GM12801 (cell line): ENCODE measurements around the gene POLD2.

Experiments used
- TF ChIP-seq, protein P1 (sequence below): IDR thresholded peaks from one replicate; pipeline ENCODE4 v1.5.1; 2011; ENCODE audit warnings: control low read depth; ENCODE audit not compliant: insufficient read length; ENCODE audit errors: extremely low read depth

Gene POLD2

DNA sequence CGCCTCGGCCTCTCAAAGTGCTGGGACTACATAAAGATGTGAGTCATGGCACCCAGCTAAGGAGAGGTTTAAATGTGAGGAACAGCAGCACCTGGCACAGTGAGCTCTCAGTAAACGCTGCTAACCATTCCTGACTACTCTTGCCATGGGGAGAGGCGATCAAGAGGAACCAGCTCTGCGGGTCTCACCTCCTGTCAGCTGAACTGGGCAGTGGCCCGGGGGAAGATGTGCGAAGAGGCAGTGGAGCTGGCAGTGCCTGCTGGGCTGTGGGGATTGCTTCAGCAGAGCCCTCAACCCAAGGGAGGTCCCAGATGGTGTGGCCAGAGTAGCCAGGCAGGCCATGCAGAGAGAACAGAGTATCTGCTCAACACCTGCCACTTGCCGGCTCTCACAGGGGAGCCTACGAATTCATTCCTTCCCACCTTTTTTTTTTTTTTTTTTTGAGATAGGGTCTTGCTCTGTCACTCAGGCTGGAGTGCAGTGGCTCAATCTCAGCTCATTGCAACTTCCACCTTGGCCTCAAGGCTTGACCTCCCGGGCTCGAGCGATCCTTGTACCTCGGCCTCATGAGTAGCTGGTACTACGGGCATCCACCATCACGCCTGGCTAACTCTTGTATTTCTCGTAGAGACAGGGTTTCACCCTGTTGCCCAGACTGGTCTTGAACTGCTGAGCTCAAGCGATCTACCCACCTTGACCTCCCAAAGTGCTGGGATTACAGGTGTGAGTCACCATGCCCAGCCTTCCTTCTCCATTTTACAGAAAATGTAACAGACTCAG is 47.9 kb downstream of the POLD2 start:
- TF ChIP-seq, protein P1, sequence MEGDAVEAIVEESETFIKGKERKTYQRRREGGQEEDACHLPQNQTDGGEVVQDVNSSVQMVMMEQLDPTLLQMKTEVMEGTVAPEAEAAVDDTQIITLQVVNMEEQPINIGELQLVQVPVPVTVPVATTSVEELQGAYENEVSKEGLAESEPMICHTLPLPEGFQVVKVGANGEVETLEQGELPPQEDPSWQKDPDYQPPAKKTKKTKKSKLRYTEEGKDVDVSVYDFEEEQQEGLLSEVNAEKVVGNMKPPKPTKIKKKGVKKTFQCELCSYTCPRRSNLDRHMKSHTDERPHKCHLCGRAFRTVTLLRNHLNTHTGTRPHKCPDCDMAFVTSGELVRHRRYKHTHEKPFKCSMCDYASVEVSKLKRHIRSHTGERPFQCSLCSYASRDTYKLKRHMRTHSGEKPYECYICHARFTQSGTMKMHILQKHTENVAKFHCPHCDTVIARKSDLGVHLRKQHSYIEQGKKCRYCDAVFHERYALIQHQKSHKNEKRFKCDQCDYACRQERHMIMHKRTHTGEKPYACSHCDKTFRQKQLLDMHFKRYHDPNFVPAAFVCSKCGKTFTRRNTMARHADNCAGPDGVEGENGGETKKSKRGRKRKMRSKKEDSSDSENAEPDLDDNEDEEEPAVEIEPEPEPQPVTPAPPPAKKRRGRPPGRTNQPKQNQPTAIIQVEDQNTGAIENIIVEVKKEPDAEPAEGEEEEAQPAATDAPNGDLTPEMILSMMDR, result no peak

DNA sequence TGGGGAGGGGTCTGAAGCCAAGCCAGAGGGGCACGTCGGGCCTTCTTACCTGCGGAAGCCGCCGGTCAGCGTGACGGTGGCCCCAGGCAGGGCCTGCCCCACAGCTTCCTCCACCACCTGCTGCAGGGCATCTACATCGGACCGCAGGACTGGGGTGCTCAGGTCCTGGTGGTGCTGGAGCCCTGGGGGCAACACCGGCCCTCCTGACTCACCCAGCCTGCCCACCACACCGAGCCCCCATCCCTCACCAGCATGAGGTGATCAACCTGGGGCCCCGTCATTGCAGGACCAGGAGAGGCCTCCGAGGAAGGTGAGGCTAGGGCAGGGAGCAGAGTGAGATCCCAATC is 49.0 kb downstream of the POLD2 start:
- TF ChIP-seq, protein P1, result no peak

DNA sequence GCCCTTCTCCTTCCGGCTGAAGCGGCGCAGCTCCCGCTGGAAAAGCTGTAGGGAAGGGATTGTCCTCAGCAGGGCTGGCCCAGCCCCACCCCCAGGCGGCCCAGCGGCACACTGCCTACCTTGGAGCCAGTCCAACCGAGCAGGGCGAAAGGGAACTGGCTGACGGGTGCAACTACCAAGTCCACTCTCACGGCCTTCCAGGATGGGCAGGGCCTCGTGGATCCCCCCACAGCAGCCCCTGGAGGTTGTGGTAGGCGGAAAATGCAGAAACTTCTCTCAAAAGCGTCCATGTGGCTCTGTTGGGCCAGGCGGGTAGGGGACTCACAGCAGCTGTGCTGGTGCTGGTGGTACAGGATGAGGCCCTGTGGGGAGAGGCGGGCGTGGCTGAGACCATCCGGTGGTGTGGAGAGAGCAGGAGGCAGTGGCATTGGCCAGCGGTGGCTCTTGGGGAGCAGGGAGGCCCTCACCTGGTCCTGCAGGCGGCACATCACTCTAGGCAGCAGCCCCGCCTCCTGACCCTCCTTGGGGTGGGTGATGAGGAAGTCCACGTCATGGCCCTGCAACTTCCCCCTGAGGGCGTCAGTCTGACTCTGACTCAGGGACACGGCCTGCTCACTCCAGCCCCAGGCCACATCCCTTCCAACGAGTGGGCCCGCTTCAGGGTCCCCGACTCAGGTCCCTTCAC is 49.5 kb downstream of the POLD2 start:
- TF ChIP-seq, protein P1, result no peak

DNA sequence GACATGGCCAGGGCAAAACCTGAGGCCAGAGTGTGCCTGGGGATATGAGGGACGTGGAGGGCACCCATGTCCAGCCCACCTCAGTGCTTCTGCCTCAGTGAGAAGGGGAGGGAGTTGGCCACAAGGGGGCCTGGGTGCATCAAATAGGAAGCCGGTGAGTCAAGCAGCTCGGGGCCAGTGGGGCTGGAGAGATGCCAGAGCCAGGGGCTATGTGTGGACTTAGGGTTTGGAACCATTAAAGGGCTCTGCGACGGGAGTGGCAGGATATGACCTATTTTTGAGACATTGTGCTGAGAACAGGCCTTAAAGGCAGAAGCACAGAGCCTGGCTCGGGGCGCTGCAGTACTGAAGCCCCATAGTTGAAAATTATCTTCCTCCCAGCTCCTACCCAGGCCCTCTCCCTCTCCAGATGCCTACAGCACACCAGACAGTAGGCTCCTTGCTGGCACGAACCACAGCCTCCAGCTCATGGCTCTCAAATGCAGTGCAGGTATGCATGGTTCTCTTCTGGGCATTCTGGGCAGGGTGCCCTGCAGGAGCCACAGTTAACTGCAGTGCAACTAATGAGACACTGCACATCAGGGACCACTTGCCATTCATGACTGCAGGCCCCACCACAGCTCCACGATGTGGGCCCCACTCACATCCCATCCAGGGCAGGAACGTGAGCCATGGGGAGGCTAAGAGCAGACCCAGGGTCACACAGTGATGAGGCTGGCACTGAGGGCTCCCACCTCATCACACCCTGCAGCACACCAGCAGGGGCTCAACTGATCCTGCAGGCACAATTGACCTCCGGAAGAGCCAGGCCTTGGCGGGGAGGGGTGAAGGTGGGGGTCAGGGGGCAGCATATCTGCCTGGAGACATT is 50.8 kb downstream of the POLD2 start:
- TF ChIP-seq, protein P1, result no peak

DNA sequence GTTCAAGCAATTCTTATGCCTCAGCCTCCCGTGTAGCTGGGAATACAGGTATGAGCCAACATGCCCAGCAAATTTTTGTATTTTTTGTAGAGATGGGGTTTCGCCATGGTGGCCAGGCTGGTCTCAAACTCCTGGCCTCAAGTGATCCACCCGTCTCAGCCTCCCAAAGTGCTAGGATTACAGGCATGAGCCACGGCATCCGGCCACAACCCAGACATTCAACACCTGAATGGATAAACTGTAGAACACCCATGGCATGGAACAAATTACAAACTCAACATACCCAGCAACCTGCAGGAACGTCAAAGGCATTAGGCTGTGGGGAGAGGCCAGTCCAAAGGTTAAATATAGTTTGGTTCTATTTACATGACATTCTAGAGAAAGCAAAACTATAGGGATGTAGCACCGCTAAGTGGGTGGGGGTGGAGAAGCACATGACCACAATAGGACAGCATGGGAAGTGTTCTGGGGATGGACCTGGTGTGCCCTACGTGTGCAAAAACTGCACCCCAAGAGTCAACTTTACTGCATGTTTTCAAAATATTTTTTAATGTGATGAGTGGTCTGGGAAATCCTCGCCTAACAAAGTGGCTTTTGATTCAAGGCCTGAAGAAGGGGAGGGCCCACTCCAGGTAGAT is 51.5 kb downstream of the POLD2 start:
- TF ChIP-seq, protein P1, result no peak

DNA sequence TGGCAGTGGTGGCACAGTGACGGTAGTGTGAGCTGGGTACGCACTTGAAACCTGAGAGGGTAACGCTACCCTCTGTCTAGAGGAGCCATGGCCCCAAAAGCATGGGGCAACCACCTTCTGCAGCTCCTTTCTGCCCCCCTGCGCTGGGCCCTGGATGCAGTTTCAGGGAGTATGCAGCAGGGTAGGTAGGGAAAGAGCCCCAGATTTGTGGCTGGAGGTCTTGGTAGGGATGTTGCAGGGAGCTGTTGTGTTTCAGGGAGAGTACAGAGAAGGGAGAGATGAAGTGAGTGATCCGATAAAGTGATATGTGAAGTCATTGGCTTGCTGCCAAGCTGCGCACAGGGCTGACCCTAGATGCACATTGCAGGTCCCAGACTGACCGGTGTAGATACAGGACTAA is 55.3 kb downstream of the POLD2 start:
- TF ChIP-seq, protein P1, result no peak
